Progenitor cell of endocrine pancreas (in vitro differentiated cells): ENCODE data around the gene HEG1. TPM values are rescaled to one million over a fixed set of nuclear protein-coding genes. Genes with fewer than 3 reads are reported as not detected.

Experiments
- DNase-seq: peaks from one replicate; pipeline ENCODE4 v3.0.0; 2021; ENCODE audit warnings: low spot score; ENCODE audit not compliant: unreplicated experiment
- H3K27ac Mint-ChIP-seq: 2 replicates; pipeline ENCODE4 v1.8.0; 2021; ENCODE audit warnings: mild to moderate bottlenecking, moderate library complexity, mixed read lengths
- H3K27me3 Mint-ChIP-seq: 2 replicates; pipeline ENCODE4 v1.8.0; 2021; ENCODE audit warnings: mixed read lengths
- H3K36me3 Mint-ChIP-seq: 2 replicates; pipeline ENCODE4 v1.8.0; 2022; ENCODE audit warnings: mixed read lengths; ENCODE audit not compliant: insufficient read depth
- H3K4me1 Mint-ChIP-seq: 2 replicates; pipeline ENCODE4 v1.8.0; 2021; ENCODE audit warnings: low read depth, mixed read lengths
- H3K4me3 Mint-ChIP-seq: 2 replicates; pipeline ENCODE4 v1.8.0; 2021; ENCODE audit warnings: low read depth, mild to moderate bottlenecking, moderate library complexity, mixed read lengths
- H3K9me3 Mint-ChIP-seq: 2 replicates; pipeline ENCODE4 v1.8.0; 2021; ENCODE audit warnings: low read depth, mixed read lengths
- CTCF ChIP-seq: fragments of 200-600 bp; sonication (generic); IDR thresholded peaks from one replicate; pipeline ENCODE4 v1.5.0; 2021; ENCODE audit warnings: antibody characterized with exemption, mild to moderate bottlenecking; ENCODE audit not compliant: unreplicated experiment
- total RNA-seq: library from RNA; stranded (reverse); gene quantifications from 2 replicates; pipeline ENCODE4 v1.2.1, GENCODE V29; 2021

Gene HEG1
- total RNA-seq, 1 donor from 2014 or later = 4.1 TPM

- Mint-ChIP-seq H3K27me3 (no peaks in the 10 kb centered on the region), H3K4me1 (peaks cover 4% of the 10 kb centered on the region), H3K27ac (peak overlapping the region; percentile 83), H3K36me3 (no peaks in the 10 kb centered on the region), H3K4me3 (no peak overlapping the region), H3K9me3 (no peaks in the 10 kb centered on the region)
- TF ChIP-seq CTCF = peak; percentile 77
- DNase-seq = peak; percentile 21
Measured at GRCh38 chr3:124928333-124929202, 127.2 kb downstream of the HEG1 start.

- Mint-ChIP-seq H3K4me3 (no peak overlapping the region), H3K27ac (no peak overlapping the region), H3K9me3 (no peaks in the 10 kb centered on the region), H3K27me3 (no peaks in the 10 kb centered on the region), H3K4me1 (peaks cover 4% of the 10 kb centered on the region), H3K36me3 (no peaks in the 10 kb centered on the region)
- no peak for TF ChIP-seq CTCF
- no peak for DNase-seq
Measured at GRCh38 chr3:124927574-124928045, 128.2 kb downstream of the HEG1 start.

GRCh38 chr3:124926426-124927101 lies 129.2 kb downstream of the HEG1 start:
- no peak overlapping the region for H3K27ac Mint-ChIP-seq
- H3K4me3 Mint-ChIP-seq = no peak overlapping the region
- no peaks in the 10 kb centered on the region for H3K9me3 Mint-ChIP-seq
- H3K27me3 Mint-ChIP-seq = no peaks in the 10 kb centered on the region
- H3K36me3 Mint-ChIP-seq = no peaks in the 10 kb centered on the region
- no peak for TF ChIP-seq CTCF
- no peak for DNase-seq
- peaks cover 4% of the 10 kb centered on the region for H3K4me1 Mint-ChIP-seq

- H3K9me3 Mint-ChIP-seq = no peaks in the 10 kb centered on the region
- no peaks in the 10 kb centered on the region for H3K27me3 Mint-ChIP-seq
- peaks cover 3% of the 10 kb centered on the region for H3K4me1 Mint-ChIP-seq
- no peak for DNase-seq
- no peak overlapping the region for H3K4me3 Mint-ChIP-seq
- no peak for TF ChIP-seq CTCF
- no peak overlapping the region for H3K27ac Mint-ChIP-seq
- H3K36me3 Mint-ChIP-seq = no peaks in the 10 kb centered on the region
Measured at GRCh38 chr3:124924741-124925140, 131.1 kb downstream of the HEG1 start.

GRCh38 chr3:124923833-124924232 lies 132.0 kb downstream of the HEG1 start:
- Mint-ChIP-seq H3K4me1 (peaks cover 3% of the 10 kb centered on the region), H3K27ac (no peak overlapping the region), H3K4me3 (no peak overlapping the region), H3K36me3 (no peaks in the 10 kb centered on the region), H3K27me3 (no peaks in the 10 kb centered on the region), H3K9me3 (no peaks in the 10 kb centered on the region)
- TF ChIP-seq CTCF = no peak
- no peak for DNase-seq
